WERI-Rb-1 (cell line): Measurements from ENCODE around the gene URB2.

ENCODE experiments used
- DNase-seq: peaks from one replicate; pipeline ENCODE4 v3.0.0-alpha.2; 2020
- H3K27ac ChIP-seq: fragments of 250-450 bp; sonication (Bioruptor Pico); 2 replicates; pipeline ENCODE4 v1.5.1; 2020; ENCODE audit warnings: mild to moderate bottlenecking, moderate library complexity
- H3K27me3 ChIP-seq: fragments of 250-450 bp; sonication (Bioruptor Pico); 2 replicates; pipeline ENCODE4 v1.5.1; 2021; ENCODE audit warnings: mild to moderate bottlenecking, low read depth, moderate library complexity; ENCODE audit not compliant: insufficient read depth, severe bottlenecking
- H3K36me3 ChIP-seq: fragments of 250-450 bp; sonication (Bioruptor Pico); 2 replicates; pipeline ENCODE4 v1.5.1; 2020; ENCODE audit warnings: mild to moderate bottlenecking, moderate library complexity
- H3K4me3 ChIP-seq: 2 replicates; pipeline ENCODE4 v1.5.1; 2011; ENCODE audit warnings: low read depth, mild to moderate bottlenecking, control low read depth, low read length
- H3K9me3 ChIP-seq: fragments of 250-450 bp; sonication (Bioruptor Pico); 2 replicates; pipeline ENCODE4 v1.5.1; 2021; ENCODE audit warnings: mild to moderate bottlenecking, moderate library complexity; ENCODE audit not compliant: severe bottlenecking
- TF ChIP-seq, protein P1 (sequence below): IDR thresholded peaks from 2 replicates; pipeline ENCODE4 v1.5.1; 2011; ENCODE audit warnings: low read depth, mild to moderate bottlenecking, control low read depth, inconsistent platforms, low read length

The URB2 gene

DNA sequence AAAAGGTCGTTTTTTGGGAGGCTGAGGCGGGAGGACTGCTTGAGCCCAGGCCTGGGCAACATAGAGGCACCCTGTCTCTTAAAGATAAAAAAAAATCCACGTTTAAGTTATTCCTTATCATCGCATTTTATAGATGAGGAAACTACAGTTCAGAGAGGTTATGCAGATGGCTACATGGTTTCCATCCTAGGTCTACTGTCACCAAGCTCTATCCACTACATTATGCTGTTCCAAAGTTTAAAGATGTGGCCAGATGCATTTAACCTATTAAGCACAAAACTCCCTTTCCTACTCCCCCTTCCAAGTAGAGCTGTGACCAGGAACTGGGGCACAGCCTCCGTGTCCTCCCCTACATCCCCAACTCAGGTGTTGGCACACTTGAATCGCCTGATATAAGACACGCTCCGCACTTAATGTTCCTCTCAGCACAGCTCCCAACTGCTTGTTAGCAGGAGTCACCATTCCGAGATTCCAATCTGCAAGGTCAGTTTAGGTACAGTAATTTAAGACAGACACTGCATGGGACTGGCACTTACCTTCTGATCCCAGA lies 1.5 kb upstream of the URB2 start:
- Histone ChIP-seq H3K27me3 (no peaks in the 10 kb centered on the region), H3K36me3 (no peaks in the 10 kb centered on the region), H3K27ac (no peak overlapping the region), H3K9me3 (no peaks in the 10 kb centered on the region), H3K4me3 (peak overlapping the region; percentile 72)
- no peak for DNase-seq
- TF ChIP-seq, protein P1, sequence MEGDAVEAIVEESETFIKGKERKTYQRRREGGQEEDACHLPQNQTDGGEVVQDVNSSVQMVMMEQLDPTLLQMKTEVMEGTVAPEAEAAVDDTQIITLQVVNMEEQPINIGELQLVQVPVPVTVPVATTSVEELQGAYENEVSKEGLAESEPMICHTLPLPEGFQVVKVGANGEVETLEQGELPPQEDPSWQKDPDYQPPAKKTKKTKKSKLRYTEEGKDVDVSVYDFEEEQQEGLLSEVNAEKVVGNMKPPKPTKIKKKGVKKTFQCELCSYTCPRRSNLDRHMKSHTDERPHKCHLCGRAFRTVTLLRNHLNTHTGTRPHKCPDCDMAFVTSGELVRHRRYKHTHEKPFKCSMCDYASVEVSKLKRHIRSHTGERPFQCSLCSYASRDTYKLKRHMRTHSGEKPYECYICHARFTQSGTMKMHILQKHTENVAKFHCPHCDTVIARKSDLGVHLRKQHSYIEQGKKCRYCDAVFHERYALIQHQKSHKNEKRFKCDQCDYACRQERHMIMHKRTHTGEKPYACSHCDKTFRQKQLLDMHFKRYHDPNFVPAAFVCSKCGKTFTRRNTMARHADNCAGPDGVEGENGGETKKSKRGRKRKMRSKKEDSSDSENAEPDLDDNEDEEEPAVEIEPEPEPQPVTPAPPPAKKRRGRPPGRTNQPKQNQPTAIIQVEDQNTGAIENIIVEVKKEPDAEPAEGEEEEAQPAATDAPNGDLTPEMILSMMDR, result no peak

DNA sequence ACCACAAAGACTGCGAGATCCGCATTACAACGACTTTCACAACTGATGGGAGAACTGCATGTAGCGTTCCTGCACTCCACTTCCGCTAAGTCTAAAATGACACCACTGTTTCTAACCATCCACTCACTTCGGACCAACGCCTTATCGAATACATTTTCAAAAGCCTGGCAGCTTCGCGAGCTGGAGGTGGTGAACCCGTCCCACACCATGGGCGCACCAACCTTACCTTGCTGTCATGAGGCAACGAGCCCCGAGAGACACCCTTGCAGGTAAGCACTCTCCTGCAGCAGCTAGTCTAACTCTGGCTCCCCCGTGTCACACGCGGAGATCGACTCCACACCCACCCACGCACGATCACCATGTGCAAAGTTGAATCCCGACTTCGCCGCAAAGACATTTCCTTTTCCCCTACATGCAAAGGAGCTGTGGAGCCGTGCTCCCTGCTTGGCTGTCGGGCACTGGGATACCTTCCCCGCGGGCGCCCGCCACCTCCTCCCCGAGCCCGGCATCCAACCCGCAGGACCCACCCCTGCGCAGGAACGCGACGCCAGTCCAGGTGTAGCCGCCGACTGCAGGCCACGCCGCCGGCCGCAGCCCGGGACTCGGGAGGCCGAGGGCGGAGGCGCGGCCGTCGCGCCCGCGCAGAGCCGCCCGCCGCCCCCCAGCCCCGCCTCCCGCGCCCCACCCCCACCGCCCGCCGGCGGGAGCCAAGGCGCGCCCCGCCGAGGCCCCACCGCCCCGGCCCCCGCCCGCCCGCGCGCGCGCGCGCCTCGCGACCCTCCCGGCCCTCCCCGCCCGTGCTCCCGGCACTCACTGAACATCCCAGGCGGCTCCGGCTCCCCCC lies 754 bp upstream of the URB2 start:
- DNase-seq, result peak; percentile 24
- H3K27ac ChIP-seq, result peak overlapping the region; percentile 58
- H3K27me3 ChIP-seq, result no peaks in the 10 kb centered on the region
- H3K4me3 ChIP-seq, result peak overlapping the region; percentile 72
- no peaks in the 10 kb centered on the region for H3K36me3 ChIP-seq
- TF ChIP-seq, protein P1, result no peak
- no peaks in the 10 kb centered on the region for H3K9me3 ChIP-seq

DNA sequence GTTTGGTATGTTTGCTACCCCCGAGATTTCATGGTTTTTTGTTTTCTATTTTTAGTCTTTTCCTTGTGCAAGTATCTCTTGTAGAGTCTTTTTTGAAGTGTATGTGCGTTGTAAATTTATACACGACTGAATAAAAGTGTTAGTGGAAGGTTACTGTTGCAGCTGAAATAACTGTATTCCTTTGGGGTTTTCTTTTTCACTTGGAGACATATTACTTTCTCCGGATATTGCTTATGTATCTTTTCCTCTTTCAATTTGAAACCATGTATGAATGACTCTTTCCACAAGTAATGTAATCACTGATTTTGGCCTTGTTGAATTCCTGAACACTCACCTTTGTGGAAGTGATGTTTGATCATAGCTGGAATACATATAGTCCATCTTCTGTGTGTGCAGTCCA lies 956 bp downstream of the URB2 start:
- no peak overlapping the region for H3K27ac ChIP-seq
- no peak for DNase-seq
- H3K9me3 ChIP-seq, result no peaks in the 10 kb centered on the region
- H3K36me3 ChIP-seq, result no peaks in the 10 kb centered on the region
- H3K27me3 ChIP-seq, result no peaks in the 10 kb centered on the region
- TF ChIP-seq, protein P1, result no peak
- peak overlapping the region; percentile 85 for H3K4me3 ChIP-seq

DNA sequence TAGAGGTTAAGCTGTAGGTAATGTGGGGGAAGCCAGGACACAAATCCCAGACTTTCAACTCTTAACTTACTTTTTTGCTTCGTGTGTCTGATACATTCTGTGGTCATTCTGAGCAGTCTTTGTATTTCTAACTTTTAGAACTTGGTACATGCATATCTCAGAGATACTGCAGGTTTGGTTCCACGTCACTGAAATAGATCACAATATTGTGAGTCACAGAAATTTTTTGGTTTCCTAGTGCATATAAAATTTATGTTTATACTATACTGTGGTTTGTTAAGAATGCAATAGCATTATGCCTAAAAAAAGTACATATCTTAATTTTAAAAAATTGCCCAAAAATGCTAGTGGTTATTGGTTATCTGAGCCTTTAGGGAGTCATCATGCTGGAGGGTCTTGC lies 3.2 kb downstream of the URB2 start:
- H3K36me3 ChIP-seq, result no peaks in the 10 kb centered on the region
- no peaks in the 10 kb centered on the region for H3K9me3 ChIP-seq
- TF ChIP-seq, protein P1, result no peak
- no peaks in the 10 kb centered on the region for H3K27me3 ChIP-seq
- no peak overlapping the region for H3K4me3 ChIP-seq
- H3K27ac ChIP-seq, result no peak overlapping the region
- no peak for DNase-seq

DNA sequence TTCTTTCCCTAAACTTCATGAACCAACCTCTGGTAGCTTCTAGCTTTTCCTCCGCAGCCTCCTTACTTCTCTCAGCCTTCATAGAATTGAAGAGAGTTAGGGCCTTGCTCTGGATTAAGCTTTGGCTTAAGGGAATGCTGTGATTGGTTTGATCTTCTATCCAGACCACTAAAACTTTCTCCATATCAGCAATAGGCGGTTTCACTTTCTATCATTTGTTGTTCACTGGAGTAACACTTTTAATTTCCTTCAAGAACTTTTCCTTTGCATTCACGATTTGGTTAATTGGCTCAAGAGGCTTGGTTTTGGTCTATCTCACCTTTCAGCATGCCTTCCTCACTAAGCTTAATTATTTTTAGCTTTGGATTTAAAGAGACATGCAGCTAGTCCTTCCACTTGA lies 5.1 kb downstream of the URB2 start:
- no peaks in the 10 kb centered on the region for H3K9me3 ChIP-seq
- H3K27ac ChIP-seq, result no peak overlapping the region
- no peaks in the 10 kb centered on the region; the same call in 1 of the 2 replicates for H3K36me3 ChIP-seq
- no peaks in the 10 kb centered on the region for H3K27me3 ChIP-seq
- H3K4me3 ChIP-seq, result no peak overlapping the region
- DNase-seq, result no peak
- TF ChIP-seq, protein P1, result no peak
